Measurements from ENCODE around the gene TRPC4AP.

The TRPC4AP gene

DNA sequence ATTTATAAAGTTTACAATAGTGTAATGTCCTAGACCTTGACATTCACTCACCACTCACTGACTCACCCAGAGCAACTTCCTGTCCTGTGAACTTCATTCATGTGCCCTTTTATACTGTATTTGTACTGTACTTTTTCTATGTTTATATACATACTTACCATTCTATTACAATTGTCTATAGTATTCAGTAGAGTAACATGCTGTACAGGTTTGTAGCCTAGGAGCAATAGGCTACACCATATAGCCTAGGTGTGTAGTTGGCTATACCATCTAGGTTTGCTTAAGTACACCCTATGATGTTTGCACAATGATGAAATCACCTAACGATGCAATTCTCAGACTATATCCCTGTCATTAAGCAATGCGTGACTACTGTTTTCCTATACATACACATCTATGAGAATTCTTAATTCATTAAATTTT is 37.1 kb upstream of the TRPC4AP start:
- no peak overlapping the region for H3K27ac ChIP-seq
- TF ChIP-seq, protein P1, sequence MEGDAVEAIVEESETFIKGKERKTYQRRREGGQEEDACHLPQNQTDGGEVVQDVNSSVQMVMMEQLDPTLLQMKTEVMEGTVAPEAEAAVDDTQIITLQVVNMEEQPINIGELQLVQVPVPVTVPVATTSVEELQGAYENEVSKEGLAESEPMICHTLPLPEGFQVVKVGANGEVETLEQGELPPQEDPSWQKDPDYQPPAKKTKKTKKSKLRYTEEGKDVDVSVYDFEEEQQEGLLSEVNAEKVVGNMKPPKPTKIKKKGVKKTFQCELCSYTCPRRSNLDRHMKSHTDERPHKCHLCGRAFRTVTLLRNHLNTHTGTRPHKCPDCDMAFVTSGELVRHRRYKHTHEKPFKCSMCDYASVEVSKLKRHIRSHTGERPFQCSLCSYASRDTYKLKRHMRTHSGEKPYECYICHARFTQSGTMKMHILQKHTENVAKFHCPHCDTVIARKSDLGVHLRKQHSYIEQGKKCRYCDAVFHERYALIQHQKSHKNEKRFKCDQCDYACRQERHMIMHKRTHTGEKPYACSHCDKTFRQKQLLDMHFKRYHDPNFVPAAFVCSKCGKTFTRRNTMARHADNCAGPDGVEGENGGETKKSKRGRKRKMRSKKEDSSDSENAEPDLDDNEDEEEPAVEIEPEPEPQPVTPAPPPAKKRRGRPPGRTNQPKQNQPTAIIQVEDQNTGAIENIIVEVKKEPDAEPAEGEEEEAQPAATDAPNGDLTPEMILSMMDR (conservative IDR thresholded peaks at IDR 0.05) = no peak

DNA sequence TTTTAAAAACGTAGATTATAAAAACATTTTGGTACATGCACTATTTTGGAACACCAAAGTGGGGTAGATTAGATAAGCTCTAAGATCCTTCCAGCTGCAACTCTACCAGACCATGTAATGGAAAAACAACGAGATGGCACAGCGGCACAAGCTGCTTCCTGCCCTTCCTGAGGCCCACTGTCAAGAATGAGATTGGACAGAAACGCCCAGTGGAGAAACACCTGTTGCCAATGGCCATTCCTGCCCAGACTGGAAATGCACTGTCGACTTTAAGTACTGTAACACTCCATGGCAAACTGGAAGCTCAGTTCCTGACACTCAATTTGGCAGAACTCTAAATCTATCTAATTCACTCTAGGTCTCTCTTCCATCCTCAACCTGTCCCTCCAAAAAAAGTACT is 33.1 kb upstream of the TRPC4AP start:
- no peak overlapping the region for H3K27ac ChIP-seq
- TF ChIP-seq, protein P1 (conservative IDR thresholded peaks at IDR 0.05) = no peak

DNA sequence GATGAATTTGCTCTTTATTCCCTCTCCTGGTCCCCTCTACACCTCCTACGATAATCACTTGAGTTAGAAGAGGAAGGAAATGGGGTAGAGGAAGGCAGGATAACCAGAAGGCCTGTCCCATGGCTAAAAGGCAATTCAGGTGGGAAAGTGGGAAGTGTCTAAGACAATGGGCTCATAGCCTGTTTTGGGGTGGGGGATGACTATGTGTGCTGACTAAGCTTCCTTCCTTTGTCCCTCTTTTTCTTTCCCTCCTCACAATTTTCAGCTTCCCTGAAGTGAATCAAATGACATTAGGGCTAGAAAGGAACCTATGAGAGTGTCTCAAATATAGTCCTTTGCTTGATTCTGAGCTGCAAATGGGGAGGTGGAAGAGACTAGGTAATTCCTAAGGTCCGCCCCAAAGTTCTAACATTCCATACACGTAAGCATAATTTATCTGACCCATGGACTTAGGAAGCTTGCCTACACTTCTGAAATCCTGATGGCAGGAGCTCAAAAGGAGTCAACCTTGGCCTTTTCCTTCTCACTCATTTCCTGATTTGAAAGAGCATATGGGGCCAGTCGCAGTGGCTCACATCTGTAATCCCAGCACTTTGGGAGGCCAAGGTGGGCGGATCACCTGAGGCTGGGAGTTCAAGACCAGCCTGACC is 30.3 kb upstream of the TRPC4AP start:
- TF ChIP-seq, protein P1 (conservative IDR thresholded peaks at IDR 0.05) = no peak
- H3K27ac ChIP-seq = no peak overlapping the region

DNA sequence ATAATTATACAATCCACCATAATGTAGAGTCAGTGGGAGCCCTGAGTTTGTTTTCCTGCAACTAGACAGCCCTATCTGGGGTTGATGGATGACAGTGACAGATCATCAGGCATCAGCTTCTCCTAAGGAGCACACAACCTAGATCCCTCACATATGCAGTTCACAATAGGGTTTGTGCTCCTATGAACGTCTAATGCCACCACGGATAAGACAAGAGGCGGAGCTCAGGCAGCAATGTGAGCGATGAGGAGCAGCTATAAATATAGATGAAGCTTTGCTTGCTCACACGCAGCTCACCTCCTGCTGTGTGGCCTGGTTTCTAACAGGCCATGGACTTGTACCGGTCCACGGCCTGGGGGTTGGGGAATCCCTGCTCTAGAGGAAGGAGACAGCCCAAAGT is 28.6 kb upstream of the TRPC4AP start:
- TF ChIP-seq, protein P1 (conservative IDR thresholded peaks at IDR 0.05) = no peak
- no peak overlapping the region for H3K27ac ChIP-seq

DNA sequence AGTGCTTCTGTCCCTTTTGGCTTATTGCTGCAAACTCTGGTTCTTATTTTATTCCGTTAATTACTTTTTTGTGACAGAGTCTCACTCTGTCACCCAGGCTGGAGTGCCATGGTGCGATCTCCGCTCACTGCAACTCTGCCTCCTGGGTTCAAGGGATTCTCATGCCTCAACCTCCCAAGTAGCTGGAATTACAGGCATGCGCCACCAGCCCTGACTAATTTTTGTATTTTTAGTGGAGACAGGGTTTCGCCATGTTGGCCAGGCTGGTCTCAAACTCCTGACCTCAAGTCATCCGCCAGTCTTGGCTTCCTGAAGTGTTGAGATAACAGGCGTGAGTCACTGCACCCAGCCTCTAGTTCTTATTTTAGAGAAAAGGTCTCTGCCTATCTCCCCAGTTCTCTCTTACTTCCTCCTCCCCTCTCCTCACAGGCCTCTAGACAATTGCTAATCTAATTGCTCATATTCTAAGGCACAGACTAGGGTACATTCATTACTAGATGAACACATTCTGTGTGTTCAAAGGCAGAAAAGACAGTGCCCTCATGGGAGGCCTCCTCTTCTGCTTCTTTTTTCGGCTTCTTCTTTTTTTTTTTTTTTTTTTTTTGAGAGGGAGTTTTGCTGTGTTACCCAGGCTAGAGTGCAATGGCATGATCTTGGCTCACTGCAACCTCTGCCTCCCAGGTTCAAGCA is 27.6 kb upstream of the TRPC4AP start:
- no peak overlapping the region for H3K27ac ChIP-seq
- TF ChIP-seq, protein P1 (conservative IDR thresholded peaks at IDR 0.05) = no peak

DNA sequence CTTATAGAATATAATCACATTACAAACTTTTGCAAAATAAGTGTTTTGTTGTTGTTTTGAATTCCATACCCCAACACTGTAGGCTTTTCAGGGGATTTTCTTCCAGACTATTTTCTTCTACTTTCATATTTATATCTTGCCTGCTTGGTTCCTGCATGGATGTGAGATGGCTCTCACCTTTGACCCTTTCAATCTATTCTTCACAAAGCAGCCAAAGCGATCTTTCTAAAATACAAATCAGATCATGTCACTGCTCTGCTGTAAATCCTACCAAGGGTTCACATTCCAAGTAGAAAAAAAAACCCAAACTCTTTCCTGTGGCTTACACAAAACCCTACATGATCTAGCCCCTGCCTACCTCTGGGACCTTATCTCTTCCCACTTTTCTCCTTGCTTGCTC is 25.0 kb upstream of the TRPC4AP start:
- H3K27ac ChIP-seq = no peak overlapping the region

DNA sequence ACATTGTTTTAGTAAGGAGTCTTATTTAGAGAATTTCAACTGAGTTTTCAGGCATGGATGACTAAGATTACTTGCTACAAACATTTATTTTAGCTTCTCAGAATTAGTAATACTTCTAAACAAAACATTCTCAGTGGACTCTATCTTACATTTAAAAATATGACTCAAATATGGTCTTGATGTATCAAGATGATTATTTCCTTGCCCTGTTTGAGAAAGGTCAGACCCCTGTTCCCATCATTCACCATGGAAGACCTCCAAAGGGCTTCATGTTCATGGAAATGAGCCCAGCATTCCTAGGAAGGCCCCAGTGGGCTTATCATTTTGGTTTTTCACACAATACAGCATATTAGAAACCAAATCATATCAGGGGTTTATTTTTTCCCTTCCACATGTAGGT is 24.6 kb upstream of the TRPC4AP start:
- TF ChIP-seq, protein P1 (conservative IDR thresholded peaks at IDR 0.05) = no peak
- no peak overlapping the region for H3K27ac ChIP-seq

More for the DNA sequence above, 25.0 kb upstream of the TRPC4AP start:
- TF ChIP-seq, protein P1 (conservative IDR thresholded peaks at IDR 0.05) = no peak
